GM18505 (cell line): ENCODE results near the gene VAV3.
"Not testable (repeated sequence)": the region's sequence is repeated elsewhere in the genome, so short reads cannot be mapped to it uniquely, and the experiment has no call there.

Experiments used
- ATAC-seq: cut with Tn5 transposase; IDR thresholded peaks from one replicate; pipeline ENCODE4 v1.9.1; 2021; ENCODE audit not compliant: unreplicated experiment
- POLR2A ChIP-seq: IDR thresholded peaks from 4 replicates; pipeline ENCODE4 v1.6.1; 2011; ENCODE audit warnings: borderline replicate concordance; ENCODE audit not compliant: insufficient read depth, insufficient read length; ENCODE audit errors: extremely low read depth

The VAV3 gene

GRCh38 chr1:107900090-107900945 lies 64.7 kb downstream of the VAV3 start:
- ATAC-seq = no peak

GRCh38 chr1:107899655-107900054 lies 65.3 kb downstream of the VAV3 start:
- ATAC-seq = no peak
- no peak for TF ChIP-seq POLR2A

More at GRCh38 chr1:107900090-107900945, 64.7 kb downstream of the VAV3 start:
- TF ChIP-seq POLR2A = no peak

- no peak for ATAC-seq
These were observed 67.3 kb downstream of the VAV3 start for GRCh38 chr1:107897438-107898345.

GRCh38 chr1:107896936-107897335 lies 68.0 kb downstream of the VAV3 start:
- no peak for TF ChIP-seq POLR2A
- ATAC-seq = no peak

More at GRCh38 chr1:107897438-107898345, 67.3 kb downstream of the VAV3 start:
- no peak for TF ChIP-seq POLR2A

GRCh38 chr1:107896401-107896800 lies 68.6 kb downstream of the VAV3 start:
- no peak for ATAC-seq
- no peak for TF ChIP-seq POLR2A

- ATAC-seq = no peak
- no peak for TF ChIP-seq POLR2A
These were observed 69.4 kb downstream of the VAV3 start for GRCh38 chr1:107895403-107896191.

GRCh38 chr1:107894605-107895004 lies 70.4 kb downstream of the VAV3 start:
- TF ChIP-seq POLR2A = no peak
- ATAC-seq = no peak

GRCh38 chr1:107893350-107893749 lies 71.6 kb downstream of the VAV3 start:
- not testable (repeated sequence) for ATAC-seq

- TF ChIP-seq POLR2A = no peak
- no peak for ATAC-seq
These were observed 75.5 kb downstream of the VAV3 start for GRCh38 chr1:107889524-107889923.

GRCh38 chr1:107883562-107883961 lies 81.4 kb downstream of the VAV3 start:
- no peak for ATAC-seq
- no peak for TF ChIP-seq POLR2A

- no peak for TF ChIP-seq POLR2A
These were observed 85.1 kb downstream of the VAV3 start for GRCh38 chr1:107879927-107880326.

GRCh38 chr1:107879346-107879745 lies 85.6 kb downstream of the VAV3 start:
- TF ChIP-seq POLR2A = no peak
- ATAC-seq = no peak

More at GRCh38 chr1:107879927-107880326, 85.1 kb downstream of the VAV3 start:
- no peak for ATAC-seq

GRCh38 chr1:107877745-107878144 lies 87.2 kb downstream of the VAV3 start:
- TF ChIP-seq POLR2A = no peak
- ATAC-seq = no peak

GRCh38 chr1:107877092-107877491 lies 87.9 kb downstream of the VAV3 start:
- no peak for ATAC-seq
- TF ChIP-seq POLR2A = no peak

- TF ChIP-seq POLR2A = no peak
- ATAC-seq = no peak
These were observed 89.3 kb downstream of the VAV3 start for GRCh38 chr1:107875689-107876088.
